Omental fat pad (tissue), 4 donors: ENCODE data around the gene AMPD3. TPM values are rescaled to one million over a fixed set of nuclear protein-coding genes. Genes with fewer than 3 reads are reported as not detected.

ENCODE experiments used
- ATAC-seq: fragments of 150-250 bp; one replicate; pipeline ENCODE4 v1.9.1; 2016; ENCODE audit warnings: mild to moderate bottlenecking, moderate library complexity; ENCODE audit not compliant: low FRiP score
- DNase-seq: peaks from one replicate; pipeline ENCODE4 v3.0.0-alpha.2; 2019; ENCODE audit warnings: low spot score
- total RNA-seq, 4 donors: library from RNA; depleted of rRNA; stranded (reverse); fragments of >200 nt; gene quantifications; one replicate each; pipeline ENCODE4 v1.1.0, GENCODE V29; 2016
- TF ChIP-seq, protein P1 (sequence below), 3 donors: fragments of 450-650 bp; IDR thresholded peaks; one replicate each; pipeline ENCODE4 v1.5.1; 2016 to 2017; ENCODE audit warnings: antibody characterized with exemption in 3 of 3, mild to moderate bottlenecking in 3 of 3, moderate library complexity in 2 of 3

The AMPD3 gene
- total RNA-seq, 4 donors from 2014 or later: 4.4 to 43.3 (median 9.9) TPM

GRCh38 chr11:10483174-10483573, 28.1 kb downstream of the AMPD3 start:
- DNase-seq: peak; percentile 4
- ATAC-seq: no peak
- TF ChIP-seq, protein P1, sequence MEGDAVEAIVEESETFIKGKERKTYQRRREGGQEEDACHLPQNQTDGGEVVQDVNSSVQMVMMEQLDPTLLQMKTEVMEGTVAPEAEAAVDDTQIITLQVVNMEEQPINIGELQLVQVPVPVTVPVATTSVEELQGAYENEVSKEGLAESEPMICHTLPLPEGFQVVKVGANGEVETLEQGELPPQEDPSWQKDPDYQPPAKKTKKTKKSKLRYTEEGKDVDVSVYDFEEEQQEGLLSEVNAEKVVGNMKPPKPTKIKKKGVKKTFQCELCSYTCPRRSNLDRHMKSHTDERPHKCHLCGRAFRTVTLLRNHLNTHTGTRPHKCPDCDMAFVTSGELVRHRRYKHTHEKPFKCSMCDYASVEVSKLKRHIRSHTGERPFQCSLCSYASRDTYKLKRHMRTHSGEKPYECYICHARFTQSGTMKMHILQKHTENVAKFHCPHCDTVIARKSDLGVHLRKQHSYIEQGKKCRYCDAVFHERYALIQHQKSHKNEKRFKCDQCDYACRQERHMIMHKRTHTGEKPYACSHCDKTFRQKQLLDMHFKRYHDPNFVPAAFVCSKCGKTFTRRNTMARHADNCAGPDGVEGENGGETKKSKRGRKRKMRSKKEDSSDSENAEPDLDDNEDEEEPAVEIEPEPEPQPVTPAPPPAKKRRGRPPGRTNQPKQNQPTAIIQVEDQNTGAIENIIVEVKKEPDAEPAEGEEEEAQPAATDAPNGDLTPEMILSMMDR (IDR thresholded peaks at IDR 0.05): no peak

- TF ChIP-seq, protein P1 (IDR thresholded peaks at IDR 0.05): no peak
- ATAC-seq: no peak
- peak; percentile 9 for DNase-seq
Observed at GRCh38 chr11:10483584-10483983, 28.5 kb downstream of the AMPD3 start.

GRCh38 chr11:10484461-10485180, 29.6 kb downstream of the AMPD3 start:
- DNase-seq (peak; percentile 17), ATAC-seq (no peak)
- TF ChIP-seq, protein P1 (IDR thresholded peaks at IDR 0.05): no peak

GRCh38 chr11:10485646-10486045, 30.6 kb downstream of the AMPD3 start:
- DNase-seq: peak; percentile 3
- TF ChIP-seq, protein P1 (IDR thresholded peaks at IDR 0.05): no peak
- no peak for ATAC-seq

DNA sequence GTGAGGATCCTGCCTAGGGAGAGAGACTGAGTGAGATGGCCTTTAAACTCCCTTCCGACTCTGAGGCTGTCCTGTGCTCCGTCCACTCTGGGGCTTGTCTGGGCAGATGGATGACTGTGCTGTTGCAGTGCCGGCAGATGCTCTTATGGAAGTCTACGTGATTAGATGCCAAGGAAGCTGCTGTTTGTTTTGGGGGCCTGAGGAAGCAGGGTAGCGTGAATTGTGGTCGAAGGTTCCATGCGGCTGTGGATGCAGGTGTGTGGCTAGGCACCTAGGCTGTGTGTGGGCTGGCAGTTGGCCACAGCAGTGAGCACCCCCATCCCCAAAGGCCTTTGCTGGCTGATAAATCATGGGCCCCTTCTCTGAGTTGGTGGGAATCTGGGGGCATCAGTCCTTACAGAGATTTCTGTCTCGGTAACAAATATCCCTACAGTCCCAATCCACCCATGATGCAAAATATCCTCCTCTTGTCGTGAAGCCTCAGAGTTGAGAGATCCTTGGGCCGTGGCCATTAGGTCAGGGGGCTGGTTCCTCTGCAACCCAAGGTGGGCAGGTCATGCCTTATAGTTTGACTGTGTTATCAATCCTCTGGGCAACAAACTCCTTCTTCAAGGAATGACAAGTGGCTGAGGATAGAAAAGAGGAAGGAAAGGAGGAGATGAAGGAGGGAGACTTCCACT, 31.2 kb downstream of the AMPD3 start:
- peak; percentile 2 for DNase-seq
- TF ChIP-seq, protein P1 (IDR thresholded peaks at IDR 0.05): no peak
- no peak for ATAC-seq

GRCh38 chr11:10487002-10487647, 32.1 kb downstream of the AMPD3 start:
- peak; percentile 8 for DNase-seq
- TF ChIP-seq, protein P1 (IDR thresholded peaks at IDR 0.05): no peak
- ATAC-seq: no peak
